Caco-2 (cell line): ENCODE results near the gene SRM. TPM values are rescaled to one million over a fixed set of nuclear protein-coding genes. Genes with fewer than 3 reads are reported as not detected.

ENCODE experiments used
- BruUV-seq: library from RNA; stranded (reverse); fragments of 400-500 nt; replicated peaks from 2 replicates; lab custom pipeline; 2021; lab: Mats Ljungman, UMichigan
- CTCF ChIA-PET: fragments of 300-600 bp; sonication (Branson Sonifier 250); formaldehyde crosslinking; loops from one replicate; lab custom pipeline; 2022; ENCODE audit warnings: antibody characterized with exemption; lab: Charles Lee
- POLR2A ChIA-PET: fragments of 300-600 bp; sonication (Branson Sonifier 250); formaldehyde crosslinking; loops from one replicate; lab custom pipeline; 2022; ENCODE audit warnings: antibody characterized with exemption; lab: Charles Lee
- DNase-seq, 2 experiments: peaks; one replicate each; pipeline versions ENCODE4 v3.0.0 to v3.0.0-alpha.2; 2020 to 2022
- H3K27me3 ChIP-seq: replicated peaks from 2 replicates; pipeline ENCODE4 v1.6.0; 2011; ENCODE audit warnings: low read length; ENCODE audit not compliant: control insufficient read depth, insufficient read depth
- H3K36me3 ChIP-seq: 2 replicates; pipeline ENCODE4 v1.5.1; 2011; ENCODE audit warnings: low read length; ENCODE audit not compliant: control insufficient read depth, insufficient read depth
- H3K4me1 ChIP-seq: fragments of 250-450 bp; sonication (Bioruptor Pico); 2 replicates; pipeline ENCODE4 v1.5.1; 2020; ENCODE audit warnings: mild to moderate bottlenecking
- H3K4me3 ChIP-seq: 2 replicates; pipeline ENCODE4 v1.5.1; 2011; ENCODE audit warnings: low read depth, mild to moderate bottlenecking, control low read depth, low read length
- H3K9me3 ChIP-seq: fragments of 250-450 bp; sonication (Bioruptor Pico); 2 replicates; pipeline ENCODE4 v1.5.1; 2020; ENCODE audit warnings: mild to moderate bottlenecking, moderate library complexity
- H3K27ac Mint-ChIP-seq: one replicate; pipeline ENCODE4 v1.8.0; 2022; ENCODE audit warnings: mixed read lengths; ENCODE audit not compliant: unreplicated experiment
- H3K27me3 Mint-ChIP-seq: one replicate; pipeline ENCODE4 v1.8.0; 2022; ENCODE audit warnings: mixed read lengths; ENCODE audit not compliant: insufficient read depth, unreplicated experiment
- H3K36me3 Mint-ChIP-seq: one replicate; pipeline ENCODE4 v1.8.0; 2022; ENCODE audit warnings: mild to moderate bottlenecking, mixed read lengths; ENCODE audit not compliant: insufficient read depth, unreplicated experiment
- H3K4me1 Mint-ChIP-seq: one replicate; pipeline ENCODE4 v1.8.0; 2022; ENCODE audit warnings: low read depth, mixed read lengths; ENCODE audit not compliant: unreplicated experiment
- H3K4me3 Mint-ChIP-seq: one replicate; pipeline ENCODE4 v1.8.0; 2022; ENCODE audit warnings: mild to moderate bottlenecking, moderate library complexity, mixed read lengths; ENCODE audit not compliant: unreplicated experiment
- H3K9me3 Mint-ChIP-seq: one replicate; pipeline ENCODE4 v1.8.0; 2022; ENCODE audit warnings: mixed read lengths; ENCODE audit not compliant: unreplicated experiment
- CTCF ChIP-seq, 2 experiments: fragments of 200-600 bp in 1 of 2; IDR thresholded peaks; 1 replicate in 1 of 2; 2 replicates in 1 of 2; pipeline versions ENCODE4 v1.5.1 to v1.8.0; 2011 to 2022; ENCODE audit warnings: antibody characterized with exemption in 1 of 2, control low read depth in 1 of 2, inconsistent platforms in 1 of 2, low read depth in 1 of 2, low read length in 1 of 2, mild to moderate bottlenecking in 1 of 2, moderate library complexity in 1 of 2; ENCODE audit not compliant: insufficient read depth in 1 of 2, severe bottlenecking in 1 of 2, unreplicated experiment in 1 of 2
- intact Hi-C: fragments of 100-400 bp; cut with micrococcal nuclease; formaldehyde crosslinking; loops from one replicate; pipeline ENCODE4 v1.10.0; 2022; ENCODE audit not compliant: unreplicated experiment
- total RNA-seq: library from RNA; stranded (reverse); gene quantifications from 2 replicates; pipeline ENCODE4 v1.2.3, GENCODE V29; 2022

The SRM gene
- total RNA-seq, 1 experiment from 2014 or later: 125 TPM

- Mint-ChIP-seq H3K36me3 (peaks cover 84% of the 10 kb centered on the region), H3K4me1 (no peaks in the 10 kb centered on the region), H3K9me3 (no peaks in the 10 kb centered on the region), H3K27me3 (no peaks in the 10 kb centered on the region), H3K27ac (no peak overlapping the region), H3K4me3 (no peak overlapping the region)
- ChIA-PET POLR2A (no interaction called here), CTCF (no interaction called here)
- no peaks in the 10 kb centered on the region for H3K9me3 ChIP-seq
- no peaks in the 10 kb centered on the region for H3K27me3 ChIP-seq
- no peak for DNase-seq
- TF ChIP-seq CTCF (IDR thresholded peaks at IDR 0.05; ENCODE audit: insufficient read depth in 1 of 2, low read depth in 1 of 2, low read length in 1 of 2, severe bottlenecking in 1 of 2, unreplicated experiment in 1 of 2): no peak
- no peaks in the 10 kb centered on the region for H3K4me1 ChIP-seq
- peaks cover 2% of the 10 kb centered on the region for H3K36me3 ChIP-seq
- no peak overlapping the region for H3K4me3 ChIP-seq
- BruUV-seq: no TSS peak
- intact Hi-C loops: no loop called here
Observed at GRCh38 chr1:11025618-11026017, 34.2 kb downstream of the SRM start.

DNA sequence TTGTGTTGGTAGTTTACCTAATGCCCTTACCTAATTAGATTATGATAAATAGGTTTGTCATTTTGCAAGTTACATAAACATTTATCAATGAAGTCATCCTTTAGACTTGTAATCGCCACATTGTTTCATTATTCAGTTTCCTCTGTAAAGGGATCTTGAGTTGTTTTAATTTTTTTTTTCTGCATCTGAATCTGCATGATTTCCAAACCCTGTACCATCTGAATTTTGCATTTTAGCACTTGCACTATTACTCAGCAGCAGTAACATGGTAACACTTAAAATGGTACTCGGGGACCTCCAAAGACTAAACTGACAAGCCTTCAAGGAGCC, 35.0 kb downstream of the SRM start:
- H3K9me3 ChIP-seq: no peaks in the 10 kb centered on the region
- POLR2A ChIA-PET: no interaction called here
- no peaks in the 10 kb centered on the region for H3K4me1 Mint-ChIP-seq
- no peaks in the 10 kb centered on the region for H3K27me3 ChIP-seq
- no peak overlapping the region for H3K4me3 ChIP-seq
- no peak for DNase-seq
- no peak for TF ChIP-seq CTCF (IDR thresholded peaks at IDR 0.05; ENCODE audit: insufficient read depth in 1 of 2, low read depth in 1 of 2, low read length in 1 of 2, severe bottlenecking in 1 of 2, unreplicated experiment in 1 of 2)
- no peaks in the 10 kb centered on the region for H3K9me3 Mint-ChIP-seq
- H3K36me3 Mint-ChIP-seq: peaks cover 85% of the 10 kb centered on the region
- H3K4me1 ChIP-seq: no peaks in the 10 kb centered on the region
- H3K27ac Mint-ChIP-seq: no peak overlapping the region
- CTCF ChIA-PET: no interaction called here
- no TSS peak for BruUV-seq
- peaks cover 2% of the 10 kb centered on the region for H3K36me3 ChIP-seq
- H3K4me3 Mint-ChIP-seq: no peak overlapping the region
- no peaks in the 10 kb centered on the region for H3K27me3 Mint-ChIP-seq
- intact Hi-C loops: no loop called here

DNA sequence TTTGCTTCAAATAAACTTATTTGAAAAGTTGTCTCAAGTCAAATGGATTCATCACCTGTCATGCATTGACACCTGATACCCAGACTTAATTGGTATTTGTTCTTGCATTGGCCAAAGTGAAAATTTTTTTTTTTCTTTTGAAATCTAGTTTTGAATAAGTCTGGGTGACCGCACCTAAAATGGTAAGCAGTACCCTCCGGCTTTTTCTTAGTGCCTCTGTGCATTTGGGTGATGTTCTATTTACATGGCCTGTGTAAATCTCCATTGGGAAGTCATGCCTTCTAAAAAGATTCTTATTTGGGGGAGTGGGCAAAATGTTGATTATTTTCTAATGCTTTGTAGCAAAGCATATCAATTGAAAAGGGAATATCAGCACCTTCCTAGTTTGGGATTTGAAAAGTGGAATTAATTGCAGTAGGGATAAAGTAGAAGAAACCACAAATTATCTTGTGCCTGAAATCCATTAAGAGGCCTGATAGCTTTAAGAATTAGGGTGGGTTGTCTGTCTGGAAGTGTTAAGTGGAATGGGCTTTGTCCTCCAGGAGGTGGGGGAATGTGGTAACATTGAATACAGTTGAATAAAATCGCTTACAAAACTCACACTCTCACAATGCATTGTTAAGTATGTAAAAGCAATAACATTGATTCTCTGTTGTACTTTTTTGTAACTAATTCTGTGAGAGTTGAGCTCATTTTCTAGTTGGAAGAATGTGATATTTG, 35.5 kb downstream of the SRM start:
- H3K27me3 Mint-ChIP-seq: no peaks in the 10 kb centered on the region

More for the DNA sequence above, 35.5 kb downstream of the SRM start:
- DNase-seq: no peak
- ChIA-PET POLR2A (no interaction called here), CTCF (no interaction called here)
- no peak overlapping the region for H3K4me3 ChIP-seq
- no peaks in the 10 kb centered on the region for H3K4me1 ChIP-seq
- no peaks in the 10 kb centered on the region for H3K9me3 ChIP-seq
- H3K4me3 Mint-ChIP-seq: no peak overlapping the region
- intact Hi-C loops: no loop called here
- no peaks in the 10 kb centered on the region for H3K9me3 Mint-ChIP-seq
- H3K36me3 Mint-ChIP-seq: peaks cover 90% of the 10 kb centered on the region
- no peak for TF ChIP-seq CTCF (IDR thresholded peaks at IDR 0.05; ENCODE audit: insufficient read depth in 1 of 2, low read depth in 1 of 2, low read length in 1 of 2, severe bottlenecking in 1 of 2, unreplicated experiment in 1 of 2)
- H3K27ac Mint-ChIP-seq: no peak overlapping the region
- H3K4me1 Mint-ChIP-seq: no peaks in the 10 kb centered on the region
- BruUV-seq: no TSS peak
- no peaks in the 10 kb centered on the region for H3K27me3 ChIP-seq
- peaks cover 1% of the 10 kb centered on the region for H3K36me3 ChIP-seq
